Neural cell (in vitro differentiated cells): ENCODE data around the gene FSTL5. TPM values are rescaled to one million over a fixed set of nuclear protein-coding genes. Genes with fewer than 3 reads are reported as not detected.
A peak's percentile ranks its signal among the peaks of the same experiment; 100 is the strongest.
"Not testable (repeated sequence)": the region's sequence is repeated elsewhere in the genome, so short reads cannot be mapped to it uniquely, and the experiment has no call there.

Experiments
- H2AFZ ChIP-seq: fragments of 200-600, 300-800 bp; sonication (generic), shearing (Covaris generic); 2 replicates; pipeline ENCODE4 v1.6.0; 2014; ENCODE audit warnings: low read depth, mild to moderate bottlenecking, antibody characterized with exemption, low read length, moderate library complexity
- H3F3A ChIP-seq: fragments of 200-600 bp; shearing (Covaris generic); 2 replicates; pipeline ENCODE4 v1.6.1; 2016; ENCODE audit warnings: mild to moderate bottlenecking, moderate library complexity, mixed read lengths, antibody characterized with exemption, low read length; ENCODE audit not compliant: insufficient read depth, poor library complexity, severe bottlenecking
- H3K27ac ChIP-seq: fragments of 200-600, 300-800 bp; sonication (generic), shearing (Covaris generic); 2 replicates; pipeline ENCODE4 v1.5.1; 2014; ENCODE audit warnings: mild to moderate bottlenecking, low read length, moderate library complexity
- H3K27me3 ChIP-seq: fragments of 300-800, 200-600 bp; sonication (generic), shearing (Covaris generic); 2 replicates; pipeline ENCODE4 v1.6.0; 2014; ENCODE audit warnings: mild to moderate bottlenecking, low read depth, low read length, moderate library complexity; ENCODE audit not compliant: insufficient read depth
- H3K36me3 ChIP-seq: fragments of 300-800, 200-600 bp; sonication (generic), shearing (Covaris generic); 2 replicates; pipeline ENCODE4 v1.5.1; 2014; ENCODE audit warnings: mild to moderate bottlenecking, antibody characterized with exemption, low read length, moderate library complexity; ENCODE audit not compliant: insufficient read depth
- H3K4me2 ChIP-seq: fragments of 300-800, 200-600 bp; sonication (generic), shearing (Covaris generic); 2 replicates; pipeline ENCODE4 v1.6.0; 2014; ENCODE audit warnings: mild to moderate bottlenecking, low read length
- H3K4me3 ChIP-seq: fragments of 300-800, 200-600 bp; sonication (generic), shearing (Covaris generic); 2 replicates; pipeline ENCODE4 v1.5.1; 2014; ENCODE audit warnings: mild to moderate bottlenecking, low read length, moderate library complexity
- H3K79me2 ChIP-seq: fragments of 200-600 bp; shearing (Covaris generic); replicated peaks from 2 replicates; pipeline ENCODE4 v1.6.0; 2014; ENCODE audit warnings: mild to moderate bottlenecking, low read length, moderate library complexity; ENCODE audit not compliant: insufficient read depth
- H3K9ac ChIP-seq: fragments of 300-800, 200-600 bp; sonication (generic), shearing (Covaris generic); 2 replicates; pipeline ENCODE4 v1.6.1; 2016; ENCODE audit warnings: mild to moderate bottlenecking, low read length, mixed read lengths
- H3K9me2 ChIP-seq: fragments of 200-600 bp; shearing (Covaris generic); 2 replicates; pipeline ENCODE4 v1.6.1; 2016; ENCODE audit warnings: mild to moderate bottlenecking, low read length, mixed read lengths; ENCODE audit not compliant: insufficient read depth
- H3K9me3 ChIP-seq: fragments of 200-600, 300-800 bp; sonication (generic), shearing (Covaris generic); 2 replicates; pipeline ENCODE4 v1.6.1; 2016; ENCODE audit warnings: mild to moderate bottlenecking, mixed run types, low read length, moderate library complexity, mixed read lengths
- H4K20me1 ChIP-seq: fragments of 200-600 bp; shearing (Covaris generic); 2 replicates; pipeline ENCODE4 v1.6.1; 2016; ENCODE audit warnings: mild to moderate bottlenecking, mixed run types; ENCODE audit not compliant: insufficient read depth
- CTCF ChIP-seq: fragments of 450-650 bp; IDR thresholded peaks from 2 replicates; pipeline ENCODE4 v1.5.1; 2014; ENCODE audit warnings: antibody characterized with exemption, mild to moderate bottlenecking, moderate library complexity; ENCODE audit not compliant: poor library complexity, severe bottlenecking
- EP300 ChIP-seq: fragments of 450-650 bp; conservative IDR thresholded peaks from 2 replicates; pipeline ENCODE4 v1.6.1; 2014; ENCODE audit warnings: antibody characterized with exemption, mild to moderate bottlenecking, moderate library complexity; ENCODE audit not compliant: poor library complexity, severe bottlenecking
- EZH2 ChIP-seq: fragments of 200-600, 300-800 bp; shearing (Covaris generic), sonication (generic); IDR thresholded peaks from 2 replicates; pipeline ENCODE4 v1.6.1; 2014; ENCODE audit warnings: antibody characterized with exemption, low read length, borderline replicate concordance, mild to moderate bottlenecking; ENCODE audit not compliant: insufficient read depth, poor library complexity, severe bottlenecking
- MXI1 ChIP-seq: fragments of 450-650 bp; conservative IDR thresholded peaks from 2 replicates; pipeline ENCODE4 v1.6.1; 2014; ENCODE audit warnings: antibody characterized with exemption, mild to moderate bottlenecking; ENCODE audit not compliant: poor library complexity, severe bottlenecking
- POLR2AphosphoS5 ChIP-seq: IDR thresholded peaks from 2 replicates; pipeline ENCODE4 v1.6.1; 2012
- RAD21 ChIP-seq: fragments of 450-650 bp; conservative IDR thresholded peaks from 2 replicates; pipeline ENCODE4 v1.6.1; 2014; ENCODE audit warnings: antibody characterized with exemption, mild to moderate bottlenecking, moderate library complexity
- REST ChIP-seq: IDR thresholded peaks from 2 replicates; pipeline ENCODE4 v1.6.1; 2012; ENCODE audit warnings: borderline replicate concordance
- SMC3 ChIP-seq: fragments of 450-650 bp; conservative IDR thresholded peaks from 2 replicates; pipeline ENCODE4 v1.6.1; 2014; ENCODE audit warnings: antibody characterized with exemption, mild to moderate bottlenecking, moderate library complexity; ENCODE audit not compliant: poor library complexity
- TAF1 ChIP-seq: IDR thresholded peaks from 2 replicates; pipeline ENCODE4 v1.6.1; 2012; ENCODE audit warnings: low read depth
- polyA plus RNA-seq: library from polyadenylated mRNA; depleted of rRNA; stranded (reverse); fragments of >200 nt; gene quantifications from 2 replicates; pipeline ENCODE4 v1.2.3, GENCODE V29; 2014

FSTL5 gene
- polyA plus RNA-seq, 1 donor from 2014 or later, result 6.8 TPM

- H3K27ac ChIP-seq, result no peak overlapping the region
- H3K36me3 ChIP-seq, result no peaks in the 10 kb centered on the region
- no peak overlapping the region for H3K4me3 ChIP-seq
- TF ChIP-seq TAF1, result no peak
- peak; percentile 69 for TF ChIP-seq EP300
- TF ChIP-seq POLR2AphosphoS5, result peak; percentile 47
- H3K27me3 ChIP-seq, result peaks cover 40% of the 10 kb centered on the region
- H2AFZ ChIP-seq, result no peak overlapping the region
- no peaks in the 10 kb centered on the region for H4K20me1 ChIP-seq
- no peak overlapping the region for H3K4me2 ChIP-seq
- no peaks in the 10 kb centered on the region for H3K79me2 ChIP-seq
- no peaks in the 10 kb centered on the region for H3K9me3 ChIP-seq
- peaks cover 3% of the 10 kb centered on the region for H3F3A ChIP-seq
- H3K9ac ChIP-seq, result no peak overlapping the region
- H3K9me2 ChIP-seq, result no peaks in the 10 kb centered on the region
Measured at GRCh38 chr4:162115333-162115732, 48.5 kb downstream of the FSTL5 start.

- Histone ChIP-seq H3K9me3 (no peaks in the 10 kb centered on the region), H3K9me2 (no peaks in the 10 kb centered on the region), H3K27me3 (peaks cover 28% of the 10 kb centered on the region), H3K79me2 (no peaks in the 10 kb centered on the region), H3F3A (peaks cover 3% of the 10 kb centered on the region), H3K27ac (no peak overlapping the region), H3K9ac (no peak overlapping the region), H4K20me1 (no peaks in the 10 kb centered on the region), H2AFZ (no peak overlapping the region), H3K4me2 (no peak overlapping the region), H3K36me3 (no peaks in the 10 kb centered on the region), H3K4me3 (no peak overlapping the region)
- TF ChIP-seq EP300 (no peak), TAF1 (no peak), RAD21 (no peak), EZH2 (no peak), MXI1 (no peak), POLR2AphosphoS5 (no peak), CTCF (no peak), SMC3 (no peak), REST (no peak)
Measured at GRCh38 chr4:162111078-162111477, 52.7 kb downstream of the FSTL5 start.

GRCh38 chr4:162104459-162105124, 59.2 kb downstream of the FSTL5 start:
- H3K4me3 ChIP-seq, result no peak overlapping the region
- no peaks in the 10 kb centered on the region for H3K36me3 ChIP-seq
- H3K9ac ChIP-seq, result no peak overlapping the region
- H3K27me3 ChIP-seq, result no peaks in the 10 kb centered on the region
- H3F3A ChIP-seq, result no peaks in the 10 kb centered on the region
- no peak overlapping the region for H3K27ac ChIP-seq
- no peaks in the 10 kb centered on the region for H4K20me1 ChIP-seq
- no peak overlapping the region for H2AFZ ChIP-seq
- no peaks in the 10 kb centered on the region for H3K79me2 ChIP-seq
- H3K9me2 ChIP-seq, result no peaks in the 10 kb centered on the region
- H3K9me3 ChIP-seq, result no peaks in the 10 kb centered on the region
- H3K4me2 ChIP-seq, result no peak overlapping the region
- no peak for TF ChIP-seq EZH2

- not testable (repeated sequence) for H3F3A ChIP-seq, H3K9me2 ChIP-seq, H3K36me3 ChIP-seq, H3K9ac ChIP-seq, H3K9me3 ChIP-seq, H3K4me2 ChIP-seq, H2AFZ ChIP-seq, H3K27me3 ChIP-seq, H3K4me3 ChIP-seq, H4K20me1 ChIP-seq, H3K27ac ChIP-seq, H3K79me2 ChIP-seq
Measured at GRCh38 chr4:162103908-162104307, 59.9 kb downstream of the FSTL5 start.
